HL-60 (cell line): ENCODE data around the gene FAN1.

Source experiments
- DNase-seq, 2 experiments: peaks; one replicate each; pipeline ENCODE4 v3.0.0-alpha.2; 2010 to 2020; ENCODE audit warnings: low read depth in 1 of 2, low spot score in 1 of 2
- H3K27ac ChIP-seq: fragments of 250-450 bp; sonication (Bioruptor Pico); replicated peaks from 2 replicates; pipeline ENCODE4 v1.5.1; 2020; ENCODE audit warnings: mild to moderate bottlenecking, moderate library complexity
- H3K27me3 ChIP-seq: fragments of 250-450 bp; sonication (Bioruptor Pico); 2 replicates; pipeline ENCODE4 v1.5.1; 2021; ENCODE audit warnings: mild to moderate bottlenecking, moderate library complexity; ENCODE audit not compliant: insufficient read depth, poor library complexity, severe bottlenecking
- H3K4me3 ChIP-seq: replicated peaks from 2 replicates; pipeline ENCODE4 v1.5.1; 2011; ENCODE audit warnings: mild to moderate bottlenecking, control low read depth, low read length; ENCODE audit not compliant: insufficient read depth
- CTCF ChIP-seq: IDR thresholded peaks from one replicate; pipeline ENCODE4 v1.5.1; 2011; ENCODE audit warnings: low read length, control low read depth, inconsistent platforms; ENCODE audit not compliant: insufficient read depth
- GABPA ChIP-seq: IDR thresholded peaks from 2 replicates; pipeline ENCODE4 v1.6.1; 2012; ENCODE audit warnings: low read depth
- POLR2AphosphoS5 ChIP-seq: IDR thresholded peaks from 2 replicates; pipeline ENCODE4 v1.6.1; 2012; ENCODE audit warnings: low read depth
- REST ChIP-seq: IDR thresholded peaks from 2 replicates; pipeline ENCODE4 v1.6.1; 2012; ENCODE audit warnings: low read depth; ENCODE audit not compliant: insufficient replicate concordance
- SPI1 ChIP-seq: IDR thresholded peaks from 2 replicates; pipeline ENCODE4 v1.6.1; 2012; ENCODE audit warnings: low read depth, mild to moderate bottlenecking, borderline replicate concordance

FAN1 gene

DNA sequence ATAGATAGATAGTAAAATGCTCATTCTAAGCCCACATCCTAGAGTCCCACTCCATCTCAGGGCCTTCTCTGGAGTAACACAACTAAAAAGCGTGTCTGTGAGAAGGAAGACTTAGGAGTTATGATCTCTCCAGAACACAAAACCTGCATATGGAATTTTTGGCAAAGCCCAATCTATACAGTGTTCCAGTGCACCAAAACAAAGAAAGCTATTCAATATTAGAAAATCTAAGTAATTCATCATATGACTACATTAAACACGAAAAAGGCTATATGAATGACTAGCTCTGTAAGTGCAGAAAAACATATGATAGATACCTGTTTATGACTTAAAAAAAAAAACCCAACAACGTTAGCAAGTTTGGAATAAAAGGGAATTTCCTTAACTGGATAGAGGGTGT lies 60.0 kb downstream of the FAN1 start:
- TF ChIP-seq GABPA (no peak), REST (no peak), SPI1 (no peak), CTCF (no peak), POLR2AphosphoS5 (no peak)
- Histone ChIP-seq H3K4me3 (no peak overlapping the region), H3K27ac (no peak overlapping the region), H3K27me3 (no peaks in the 10 kb centered on the region)
- DNase-seq: no peak

DNA sequence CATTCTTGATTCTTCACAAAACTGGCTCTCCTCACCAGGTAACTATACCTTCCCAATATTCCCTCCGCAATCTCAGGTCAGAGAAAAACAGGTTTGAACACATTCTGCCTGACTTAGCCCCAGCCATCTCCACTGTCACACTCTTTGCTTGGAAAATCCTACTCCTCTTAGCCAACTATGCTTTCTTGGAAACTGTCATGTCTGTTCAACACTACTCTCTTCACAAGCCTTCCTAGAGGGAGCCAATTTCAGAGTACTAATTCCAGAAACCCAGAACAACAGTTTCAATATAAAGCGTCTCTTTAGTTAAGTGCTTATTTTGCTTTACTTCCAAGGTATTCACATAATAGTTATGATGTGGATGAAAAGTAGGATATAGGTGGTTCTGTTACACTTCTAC lies 66.0 kb downstream of the FAN1 start:
- Histone ChIP-seq H3K4me3 (no peak overlapping the region), H3K27me3 (no peaks in the 10 kb centered on the region), H3K27ac (no peak overlapping the region)
- DNase-seq: no peak
- no peak for TF ChIP-seq REST
- TF ChIP-seq CTCF: no peak
- TF ChIP-seq POLR2AphosphoS5: no peak
- TF ChIP-seq GABPA: no peak
- no peak for TF ChIP-seq SPI1

GRCh38 chr15:30973379-30973778 lies 69.7 kb downstream of the FAN1 start:
- DNase-seq: no peak
- no peak overlapping the region for H3K27ac ChIP-seq
- no peak overlapping the region for H3K4me3 ChIP-seq
- TF ChIP-seq CTCF (no peak), SPI1 (no peak), REST (no peak), GABPA (no peak), POLR2AphosphoS5 (no peak)
- no peaks in the 10 kb centered on the region for H3K27me3 ChIP-seq
